Small intestine (tissue), 7 donors: ENCODE results near the gene IL17F. TPM values are rescaled to one million over a fixed set of nuclear protein-coding genes. Genes with fewer than 3 reads are reported as not detected.
"Not testable (repeated sequence)": the region's sequence is repeated elsewhere in the genome, so short reads cannot be mapped to it uniquely, and the experiment has no call there.

Source experiments
- DNase-seq, 2 donors: peaks; one replicate each; pipeline versions ENCODE4 v3.0.0 to v3.0.0-alpha.2; 2013
- FAIRE-seq: peaks from 2 replicates; lab custom pipeline; 2012; peaks lifted over from hg19 to GRCh38; lab: Jason Lieb, UNC
- H3K27ac ChIP-seq, 3 donors: one replicate each; pipeline ENCODE4 v1.5.1; 2013; ENCODE audit warnings: low read length in 2 of 3, mild to moderate bottlenecking in 2 of 3, control low read depth in 1 of 3, inconsistent platforms in 1 of 3, low read depth in 1 of 3, moderate library complexity in 1 of 3
- H3K27me3 ChIP-seq, 3 donors: one replicate each; pipeline ENCODE4 v1.6.1; 2013; ENCODE audit warnings: low read length in 3 of 3, inconsistent platforms in 1 of 3; ENCODE audit not compliant: control insufficient read depth in 3 of 3, insufficient read depth in 3 of 3
- H3K36me3 ChIP-seq, 3 donors: one replicate each; pipeline ENCODE4 v1.6.1; 2013; ENCODE audit warnings: low read length in 3 of 3, inconsistent platforms in 1 of 3, low read depth in 1 of 3, mild to moderate bottlenecking in 1 of 3, moderate library complexity in 1 of 3; ENCODE audit not compliant: control insufficient read depth in 3 of 3, insufficient read depth in 2 of 3
- H3K4me1 ChIP-seq, 3 donors: one replicate each; pipeline ENCODE4 v1.6.1; 2013; ENCODE audit warnings: low read length in 2 of 3, inconsistent platforms in 1 of 3, low read depth in 1 of 3, mild to moderate bottlenecking in 1 of 3, moderate library complexity in 1 of 3; ENCODE audit not compliant: control insufficient read depth in 3 of 3, insufficient read depth in 2 of 3
- H3K4me3 ChIP-seq, 3 donors: one replicate each; pipeline ENCODE4 v1.5.1; 2013; ENCODE audit warnings: low read length in 3 of 3, control low read depth in 1 of 3, inconsistent platforms in 1 of 3, low read depth in 1 of 3, mild to moderate bottlenecking in 1 of 3, moderate library complexity in 1 of 3
- H3K9me3 ChIP-seq, 2 donors: one replicate each; pipeline ENCODE4 v1.6.1; 2013; ENCODE audit warnings: low read depth in 1 of 2, low read length in 1 of 2; ENCODE audit not compliant: control insufficient read depth in 2 of 2, insufficient read depth in 1 of 2
- WGBS, 3 donors: extraction: QIAGEN DNeasy Blood & Tissue Kit; methylation state at CpG; one replicate each; pipeline ENCODE4 v1.1.7; 2013; 5-methylcytosine and 5-hydroxymethylcytosine counted together
- polyA plus RNA-seq, 4 donors: library from polyadenylated mRNA; stranded (reverse) in 3 of 4; unstranded in 1 of 4; fragments of 200-250 nt in 3 of 4; fragments of 120-200 nt in 1 of 4; gene quantifications; one replicate each; pipeline versions ENCODE4 v1.2.1 to v1.2.3, GENCODE V29; 2013
- donor health status: healthy with polysubstance abuse.
- donor health status: control.
- donor health status: control.
- donor health status: Bipolar disorder and iron deficiency.
- donor health status: healthy.

Gene IL17F
- polyA plus RNA-seq, 4 donors = 1.2 TPM; not detected in 3

GRCh38 chr6:52213127-52213526 is 31.2 kb downstream of the IL17F start:
- H3K27me3 ChIP-seq = no peaks in the 10 kb centered on the region
- FAIRE-seq = no peak
- DNase-seq = peak in 1 of 2 donors; percentile 23
- no peaks in the 10 kb centered on the region for H3K36me3 ChIP-seq
- H3K9me3 ChIP-seq = no peaks in the 10 kb centered on the region
- no peak overlapping the region for H3K27ac ChIP-seq
- H3K4me3 ChIP-seq = no peak overlapping the region
- 34 to 49% (median 42%) methylated on average over 2 of the region's 2 CpGs for whole genome bisulfite sequencing, 3 donors
- peaks cover 0 to 14% (median 0%) of the 10 kb centered on the region in 3 donors for H3K4me1 ChIP-seq

GRCh38 chr6:52210227-52210626 is 34.1 kb downstream of the IL17F start:
- Histone ChIP-seq H3K27ac (no peak overlapping the region), H3K27me3 (no peaks in the 10 kb centered on the region), H3K9me3 (peaks cover 0 to 3% of the 10 kb centered on the region in 2 donors), H3K4me3 (no peak overlapping the region), H3K36me3 (no peaks in the 10 kb centered on the region), H3K4me1 (no peaks in the 10 kb centered on the region)
- DNase-seq = no peak
- no peak for FAIRE-seq
- 59 to 67% (median 63%) methylated on average over 2 of the region's 2 CpGs for WGBS, 3 donors

GRCh38 chr6:52209770-52210169 is 34.5 kb downstream of the IL17F start:
- Histone ChIP-seq H3K4me3 (no peak overlapping the region), H3K27me3 (no peaks in the 10 kb centered on the region), H3K9me3 (peaks cover 0 to 3% of the 10 kb centered on the region in 2 donors), H3K36me3 (no peaks in the 10 kb centered on the region), H3K4me1 (no peaks in the 10 kb centered on the region), H3K27ac (no peak overlapping the region)
- DNase-seq (no peak), FAIRE-seq (no peak)
- 46 to 69% (median 52%) methylated on average over 2 of the region's 2 CpGs for WGBS, 3 donors

GRCh38 chr6:52208612-52209011 is 35.7 kb downstream of the IL17F start:
- Histone ChIP-seq H3K9me3 (peaks cover 0 to 3% of the 10 kb centered on the region in 2 donors), H3K27me3 (no peaks in the 10 kb centered on the region), H3K36me3 (no peaks in the 10 kb centered on the region), H3K4me1 (no peaks in the 10 kb centered on the region), H3K27ac (no peak overlapping the region), H3K4me3 (no peak overlapping the region)
- FAIRE-seq (no peak), DNase-seq (no peak)
- 76 to 83% (median 77%) methylated on average over 3 of the region's 3 CpGs for WGBS, 3 donors

GRCh38 chr6:52207066-52207465 is 37.2 kb downstream of the IL17F start:
- no peaks in the 10 kb centered on the region for H3K27me3 ChIP-seq
- H3K4me3 ChIP-seq = no peak overlapping the region
- DNase-seq (no peak), FAIRE-seq (no peak)
- peaks cover 0 to 5% of the 10 kb centered on the region in 2 donors for H3K9me3 ChIP-seq
- 81 to 91% (median 88%) methylated on average over 2 of the region's 2 CpGs for WGBS, 3 donors
- no peak overlapping the region for H3K27ac ChIP-seq
- no peaks in the 10 kb centered on the region for H3K36me3 ChIP-seq
- H3K4me1 ChIP-seq = no peaks in the 10 kb centered on the region

GRCh38 chr6:52201493-52201892 is 42.8 kb downstream of the IL17F start:
- Histone ChIP-seq H3K4me1 (no peaks in the 10 kb centered on the region), H3K9me3 (peaks cover 0 to 29% of the 10 kb centered on the region in 2 donors), H3K27ac (no peak overlapping the region), H3K4me3 (no peak overlapping the region), H3K27me3 (no peaks in the 10 kb centered on the region), H3K36me3 (no peaks in the 10 kb centered on the region)
- FAIRE-seq = no peak
- DNase-seq = no peak

- Histone ChIP-seq H3K4me1 (no peaks in the 10 kb centered on the region), H3K27ac (no peak overlapping the region), H3K36me3 (no peaks in the 10 kb centered on the region), H3K27me3 (no peaks in the 10 kb centered on the region), H3K9me3 (peaks cover 0 to 26% of the 10 kb centered on the region in 2 donors), H3K4me3 (no peak overlapping the region)
- FAIRE-seq = no peak
- DNase-seq = no peak
- WGBS, 3 donors = 0 to 67% (median 64%) methylated on average over 1 of the region's 1 CpG
Measured at GRCh38 chr6:52201046-52201445, 43.3 kb downstream of the IL17F start.

GRCh38 chr6:52200088-52200487 is 44.2 kb downstream of the IL17F start:
- not testable (repeated sequence) for H3K27me3 ChIP-seq, H3K36me3 ChIP-seq, H3K27ac ChIP-seq, DNase-seq, H3K4me1 ChIP-seq, H3K4me3 ChIP-seq, FAIRE-seq
- H3K9me3 ChIP-seq = peaks cover 0 to 26% of the 10 kb centered on the region in 2 donors
- 54 to 85% (median 71%) methylated on average over 5 of the region's 5 CpGs for WGBS, 3 donors

GRCh38 chr6:52195886-52196285 is 48.4 kb downstream of the IL17F start:
- no peaks in the 10 kb centered on the region for H3K36me3 ChIP-seq
- DNase-seq = no peak
- no peak for FAIRE-seq
- no peak overlapping the region for H3K27ac ChIP-seq
- no peak overlapping the region for H3K4me3 ChIP-seq
- H3K4me1 ChIP-seq = no peaks in the 10 kb centered on the region
- H3K27me3 ChIP-seq = no peaks in the 10 kb centered on the region
- 10 to 43% (median 31%) methylated on average over 2 of the region's 2 CpGs for WGBS, 3 donors
- peaks cover 0 to 20% of the 10 kb centered on the region in 2 donors for H3K9me3 ChIP-seq
